Endothelial cell of umbilical vein (primary cell): ENCODE results near the gene CAMK2B. TPM values are rescaled to one million over a fixed set of nuclear protein-coding genes. Genes with fewer than 3 reads are reported as not detected.

Experiments used
- BruUV-seq: library from RNA; stranded (reverse); fragments of 400-500 nt; replicated peaks from 2 replicates; lab custom pipeline; 2021; lab: Mats Ljungman, UMichigan
- CTCF ChIA-PET: fragments of 300-600, 350-600 bp; sonication (Branson Sonifier 250); formaldehyde crosslinking; loops from one replicate; lab custom pipeline; 2021; ENCODE audit warnings: antibody characterized with exemption, inconsistent platforms; lab: Charles Lee
- POLR2A ChIA-PET: fragments of 300-600, 350-600 bp; sonication (Branson Sonifier 250); formaldehyde crosslinking; loops from one replicate; lab custom pipeline; 2021; ENCODE audit warnings: antibody characterized with exemption, inconsistent platforms; lab: Charles Lee
- DNase-seq: peaks from one replicate; pipeline ENCODE4 v3.0.0-alpha.2; 2011; ENCODE audit warnings: low read depth, low spot score
- FAIRE-seq: peaks from 2 replicates; lab custom pipeline; 2011; peaks lifted over from hg19 to GRCh38; lab: Jason Lieb, UNC
- H2AFZ ChIP-seq: 2 replicates; pipeline ENCODE4 v1.6.0; 2012; ENCODE audit warnings: low read depth, low read length, control low read depth, inconsistent platforms
- H3K27ac ChIP-seq: 2 replicates; pipeline ENCODE4 v1.5.1; 2011; ENCODE audit warnings: low read depth, mild to moderate bottlenecking, control low read depth, low read length, moderate library complexity; ENCODE audit not compliant: insufficient read depth
- H3K27me3 ChIP-seq, 2 experiments: 2 replicates each; pipeline versions ENCODE4 v1.6.0 to v1.6.1; 2011; ENCODE audit warnings: low read length in 2 of 2, mixed read lengths in 1 of 2; ENCODE audit not compliant: control insufficient read depth in 2 of 2, insufficient read depth in 2 of 2
- H3K36me3 ChIP-seq, 2 experiments: 2 replicates in 1 of 2; 3 replicates in 1 of 2; pipeline ENCODE4 v1.5.1; 2011; ENCODE audit warnings: low read length in 2 of 2, mild to moderate bottlenecking in 1 of 2, moderate library complexity in 1 of 2; ENCODE audit not compliant: control insufficient read depth in 2 of 2, insufficient read depth in 2 of 2; ENCODE audit errors: extremely low read depth in 1 of 2
- H3K4me1 ChIP-seq: 3 replicates; pipeline ENCODE4 v1.5.1; 2011; ENCODE audit warnings: mild to moderate bottlenecking, low read length; ENCODE audit not compliant: control insufficient read depth, insufficient read depth; ENCODE audit errors: extremely low read depth
- H3K4me2 ChIP-seq: 2 replicates; pipeline ENCODE4 v1.6.1; 2011; ENCODE audit warnings: low read length, control low read depth, mixed read lengths; ENCODE audit not compliant: insufficient read depth
- H3K4me3 ChIP-seq, 3 experiments: fragments of 200-600 bp in 1 of 3; sonication (generic), shearing (Covaris generic) in 1 of 3; replicated peaks in 1 of 3; 2 replicates each; pipeline ENCODE4 v1.5.1; 2011 to 2016; ENCODE audit warnings: control low read depth in 3 of 3, low read length in 3 of 3, mild to moderate bottlenecking in 2 of 3, inconsistent platforms in 1 of 3, low read depth in 1 of 3, moderate library complexity in 1 of 3; ENCODE audit not compliant: insufficient read depth in 1 of 3
- H3K79me2 ChIP-seq: 2 replicates; pipeline ENCODE4 v1.6.0; 2012; ENCODE audit warnings: low read length, inconsistent platforms; ENCODE audit not compliant: control insufficient read depth, insufficient read depth
- H3K9ac ChIP-seq: replicated peaks from 2 replicates; pipeline ENCODE3; 2011; ENCODE audit warnings: low read length, control low read depth; ENCODE audit not compliant: insufficient read depth; ENCODE audit errors: extremely low read depth
- H3K9me1 ChIP-seq: replicated peaks from 3 replicates; pipeline ENCODE4 v1.6.0; 2011; ENCODE audit warnings: mild to moderate bottlenecking, low read length; ENCODE audit not compliant: control insufficient read depth, insufficient read depth; ENCODE audit errors: extremely low read depth
- H3K9me3 ChIP-seq: replicated peaks from 2 replicates; pipeline ENCODE4 v1.5.1; 2012; ENCODE audit warnings: low read length, inconsistent platforms; ENCODE audit not compliant: control insufficient read depth, insufficient read depth
- H4K20me1 ChIP-seq: replicated peaks from 2 replicates; pipeline ENCODE3; 2011; ENCODE audit warnings: mild to moderate bottlenecking, low read length; ENCODE audit not compliant: control insufficient read depth, insufficient read depth; ENCODE audit errors: extremely low read depth
- EZH2 ChIP-seq: IDR thresholded peaks from 2 replicates; pipeline ENCODE4 v1.6.1; 2012; ENCODE audit warnings: borderline replicate concordance, low read depth, mild to moderate bottlenecking, moderate library complexity, low read length, inconsistent platforms; ENCODE audit not compliant: severe bottlenecking
- FOS ChIP-seq: IDR thresholded peaks from 2 replicates; pipeline ENCODE4 v1.6.1; 2011; ENCODE audit warnings: mild to moderate bottlenecking, low read length, moderate library complexity, borderline replicate concordance; ENCODE audit not compliant: insufficient read depth
- GATA2 ChIP-seq: IDR thresholded peaks from 2 replicates; pipeline ENCODE4 v1.7.0; 2011; ENCODE audit warnings: low read depth, mild to moderate bottlenecking, moderate library complexity, mixed read lengths, low read length; ENCODE audit not compliant: insufficient read length, insufficient read depth
- JUN ChIP-seq: IDR thresholded peaks from 2 replicates; pipeline ENCODE4 v1.6.1; 2011; ENCODE audit warnings: borderline replicate concordance, low read depth; ENCODE audit not compliant: insufficient read length, insufficient read depth
- POLR2A ChIP-seq: IDR thresholded peaks from 2 replicates; pipeline ENCODE4 v1.6.1; 2012; ENCODE audit warnings: low read depth, mild to moderate bottlenecking, control low read depth, low read length
- POLR2AphosphoS5 ChIP-seq: IDR thresholded peaks from 2 replicates; pipeline ENCODE4 v1.6.1; 2012; ENCODE audit warnings: low read depth, mild to moderate bottlenecking, control low read depth, low read length, moderate library complexity; ENCODE audit not compliant: insufficient read depth
- dilution Hi-C: fragments of 300-500 bp; cut with MboI; formaldehyde crosslinking; loops from one replicate; pipeline ENCODE4 v1.15.0; 2019; ENCODE audit warnings: low sequenced_read_pairs; ENCODE audit not compliant: extremely low pct_ligation_motif_present
- intact Hi-C: fragments of 100-400 bp; cut with micrococcal nuclease; formaldehyde crosslinking; loops from one replicate; pipeline ENCODE4 v1.10.0; 2022
- polyA plus RNA-seq, 4 experiments: library from polyadenylated mRNA; depleted of rRNA in 3 of 4; stranded (reverse) in 3 of 4; unstranded in 1 of 4; fragments of >200 nt; gene quantifications; 2 replicates each; pipeline versions ENCODE4 v1.2.1 to v1.2.3, GENCODE V29; 2011 to 2012; ENCODE audit warnings: missing spikeins in 1 of 4
- total RNA-seq: library from RNA; stranded (reverse); gene quantifications from 2 replicates; pipeline ENCODE4 v1.2.3, GENCODE V29; 2021
- TF ChIP-seq, protein P1 (sequence below), 2 donors: IDR thresholded peaks; 1 replicate in 1 of 2; 2 replicates in 1 of 2; pipeline ENCODE4 v1.5.1; 2011; ENCODE audit warnings: low read length in 2 of 2, mild to moderate bottlenecking in 2 of 2, moderate library complexity in 2 of 2, control low read depth in 1 of 2, inconsistent platforms in 1 of 2, low read depth in 1 of 2; ENCODE audit not compliant: insufficient read depth in 1 of 2; ENCODE audit errors: extremely low read depth in 1 of 2

Gene CAMK2B
- total and polyA plus RNA-seq, 2 donors (not counting 3 experiments of a cell fraction or from before 2014, with no cell fraction given), result 0.57 to 1.6 TPM

DNA sequence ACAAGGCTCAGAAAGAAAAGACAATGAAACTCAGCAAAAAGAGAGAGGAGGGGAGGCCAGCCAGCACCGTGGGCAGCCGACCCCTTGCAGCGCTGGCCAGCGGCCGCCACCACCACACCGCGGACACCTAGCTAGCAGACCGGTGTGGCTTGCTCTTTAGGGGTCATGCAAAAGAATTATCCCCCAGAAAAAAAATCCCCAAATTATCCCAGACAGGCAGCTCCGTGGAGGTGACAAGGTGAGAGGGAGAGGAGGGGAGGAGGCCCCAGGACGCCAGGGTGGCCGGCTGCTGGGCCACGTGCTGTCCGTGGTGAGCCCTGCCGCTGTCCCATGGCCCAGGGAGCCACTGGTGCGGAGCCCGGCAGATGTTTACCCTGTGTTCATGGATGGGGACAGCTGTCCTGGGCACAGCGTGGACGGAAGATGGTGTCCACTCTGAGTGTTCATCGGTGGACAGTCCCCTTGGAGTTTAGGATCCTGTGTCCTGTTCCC lies 108.1 kb downstream of the CAMK2B start:
- CTCF ChIA-PET, result interaction anchor here (0.5 to 1.2 kb wide), 3 partner anchors 250 to 348 kb away, joined by 3 to 6 read pairs (median 5); no protein-coding TSS in a partner anchor
- H3K9me1 ChIP-seq, result no peaks in the 10 kb centered on the region
- no TSS peak for BruUV-seq

More for the DNA sequence above, 108.1 kb downstream of the CAMK2B start:
- Histone ChIP-seq H3K27me3 (no peaks in the 10 kb centered on the region), H3K36me3 (peaks cover 0 to 11% of the 10 kb centered on the region in 2 experiments), H4K20me1 (no peaks in the 10 kb centered on the region), H3K27ac (no peak overlapping the region), H3K9me3 (no peaks in the 10 kb centered on the region), H3K4me2 (no peak overlapping the region), H2AFZ (no peak overlapping the region), H3K79me2 (no peaks in the 10 kb centered on the region), H3K4me3 (no peak overlapping the region), H3K9ac (no peak overlapping the region), H3K4me1 (no peaks in the 10 kb centered on the region)
- DNase-seq (no peak), FAIRE-seq (no peak)
- intact Hi-C loops, result no loop called here
- POLR2A ChIA-PET, result no interaction called here
- dilution Hi-C loops, result no loop called here
- TF ChIP-seq EZH2 (no peak), JUN (no peak), POLR2AphosphoS5 (no peak), FOS (no peak), GATA2 (no peak), POLR2A (no peak)
- TF ChIP-seq, protein P1, sequence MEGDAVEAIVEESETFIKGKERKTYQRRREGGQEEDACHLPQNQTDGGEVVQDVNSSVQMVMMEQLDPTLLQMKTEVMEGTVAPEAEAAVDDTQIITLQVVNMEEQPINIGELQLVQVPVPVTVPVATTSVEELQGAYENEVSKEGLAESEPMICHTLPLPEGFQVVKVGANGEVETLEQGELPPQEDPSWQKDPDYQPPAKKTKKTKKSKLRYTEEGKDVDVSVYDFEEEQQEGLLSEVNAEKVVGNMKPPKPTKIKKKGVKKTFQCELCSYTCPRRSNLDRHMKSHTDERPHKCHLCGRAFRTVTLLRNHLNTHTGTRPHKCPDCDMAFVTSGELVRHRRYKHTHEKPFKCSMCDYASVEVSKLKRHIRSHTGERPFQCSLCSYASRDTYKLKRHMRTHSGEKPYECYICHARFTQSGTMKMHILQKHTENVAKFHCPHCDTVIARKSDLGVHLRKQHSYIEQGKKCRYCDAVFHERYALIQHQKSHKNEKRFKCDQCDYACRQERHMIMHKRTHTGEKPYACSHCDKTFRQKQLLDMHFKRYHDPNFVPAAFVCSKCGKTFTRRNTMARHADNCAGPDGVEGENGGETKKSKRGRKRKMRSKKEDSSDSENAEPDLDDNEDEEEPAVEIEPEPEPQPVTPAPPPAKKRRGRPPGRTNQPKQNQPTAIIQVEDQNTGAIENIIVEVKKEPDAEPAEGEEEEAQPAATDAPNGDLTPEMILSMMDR (IDR thresholded peaks at IDR 0.05; ENCODE audit: extremely low read depth in 1 of 2, insufficient read depth in 1 of 2, low read depth in 1 of 2, low read length in 2 of 2), result no peak
